ENCODE data around the gene RND3.

The RND3 gene

GRCh38 chr2:150438654-150439053, 48.8 kb downstream of the RND3 start:
- no peak for DNase-seq (ENCODE audit: low spot score)

GRCh38 chr2:150438041-150438440, 49.4 kb downstream of the RND3 start:
- no peak for DNase-seq (ENCODE audit: low spot score)

GRCh38 chr2:150432312-150432625, 55.2 kb downstream of the RND3 start:
- DNase-seq (ENCODE audit: low spot score): no peak

GRCh38 chr2:150431561-150432311, 55.7 kb downstream of the RND3 start:
- no peak for DNase-seq (ENCODE audit: low spot score)

GRCh38 chr2:150429384-150429961, 58.0 kb downstream of the RND3 start:
- no peak for DNase-seq (ENCODE audit: low spot score)

- DNase-seq (ENCODE audit: low spot score): no peak
These were observed 58.8 kb downstream of the RND3 start for GRCh38 chr2:150428641-150429040.

GRCh38 chr2:150427298-150427697, 60.2 kb downstream of the RND3 start:
- DNase-seq (ENCODE audit: low spot score): no peak

- no peak for DNase-seq (ENCODE audit: low spot score)
These were observed 60.7 kb downstream of the RND3 start for GRCh38 chr2:150426724-150427123.

GRCh38 chr2:150426315-150426714, 61.2 kb downstream of the RND3 start:
- DNase-seq (ENCODE audit: low spot score): no peak

GRCh38 chr2:150425121-150425955, 62.1 kb downstream of the RND3 start:
- no peak for DNase-seq (ENCODE audit: low spot score)

GRCh38 chr2:150424406-150424805, 63.1 kb downstream of the RND3 start:
- DNase-seq (ENCODE audit: low spot score): no peak

- DNase-seq (ENCODE audit: low spot score): no peak
These were observed 66.3 kb downstream of the RND3 start for GRCh38 chr2:150421126-150421651.

- no peak for DNase-seq (ENCODE audit: low spot score)
These were observed 68.6 kb downstream of the RND3 start for GRCh38 chr2:150418916-150419315.
